Measurements from ENCODE around the gene RIMS4. TPM values are rescaled to one million over a fixed set of nuclear protein-coding genes. Genes with fewer than 3 reads are reported as not detected.

Gene RIMS4
- total and polyA plus RNA-seq, 2 of the 13 experiments (the other 11 are each of a cell fraction or from before 2014, with no cell fraction given), result 0.01 to 0.07 TPM

GRCh38 chr20:44743916-44744655 lies 66.3 kb downstream of the RIMS4 start:
- 42% methylated on average over 12 of the region's 12 CpGs for WGBS (ENCODE audit: low lambda C conversion rate)
- Histone ChIP-seq H3K4me3 (replicated peaks in 1 of 3; ENCODE audit: insufficient read depth in 1 of 3, low read depth in 2 of 3, low read length in 3 of 3) (no peak overlapping the region), H3K27me3 (ENCODE audit: control insufficient read depth in 1 of 2, insufficient read depth in 2 of 2, low read length in 2 of 2) (peaks cover 16 to 65% of the 10 kb centered on the region in 2 experiments), H3K27ac (ENCODE audit: extremely low read length, insufficient read depth, low read length) (no peak overlapping the region), H3K9me3 (ENCODE audit: low read length) (no peaks in the 10 kb centered on the region), H3K9ac (ENCODE audit: insufficient read depth, low read depth, low read length) (no peak overlapping the region), H4K20me1 (ENCODE audit: insufficient read depth, low read length) (0 out of 2 replicates have a peak, but pooled peaks cover 3% of the 10 kb centered on the region), H3K4me1 (ENCODE audit: insufficient read depth, low read length) (peaks cover 9% of the 10 kb centered on the region), H3K36me3 (replicated peaks in 1 of 2; ENCODE audit: control insufficient read depth in 1 of 2, insufficient read depth in 2 of 2, low read length in 2 of 2) (no peaks in the 10 kb centered on the region), H2AFZ (ENCODE audit: low read length) (no peak overlapping the region), H3K4me2 (ENCODE audit: low read depth, low read length) (no peak overlapping the region), H3K79me2 (ENCODE audit: insufficient read depth, low read length) (no peaks in the 10 kb centered on the region)
- TF ChIP-seq WIZ (CRISPR knock-in tag; IDR thresholded peaks at IDR 0.05) (no peak), ZNF234 (CRISPR knock-in tag; conservative IDR thresholded peaks at IDR 0.05) (no peak), PITX1 (CRISPR knock-in tag; IDR thresholded peaks at IDR 0.05) (no peak), ZNF256 (CRISPR knock-in tag; conservative IDR thresholded peaks at IDR 0.05) (no peak), PREB (CRISPR knock-in tag; IDR thresholded peaks at IDR 0.05) (no peak), SRSF9 (IDR thresholded peaks at IDR 0.05; ENCODE audit: borderline replicate concordance, insufficient read depth, low read depth, low read length, poor library complexity, severe bottlenecking) (no peak), ZNF580 (CRISPR knock-in tag; IDR thresholded peaks at IDR 0.05; ENCODE audit: borderline replicate concordance, low read depth) (no peak), MED8 (CRISPR knock-in tag; IDR thresholded peaks at IDR 0.05; ENCODE audit: insufficient replicate concordance) (no peak), ZNF513 (CRISPR knock-in tag; conservative IDR thresholded peaks at IDR 0.05) (no peak)
- DNase-seq (ENCODE audit: low spot score) (no peak), ATAC-seq (no peak), FAIRE-seq (no peak)
- ChIA-PET POLR2A (no interaction called here), CTCF (ENCODE audit: low intra/inter-chr PET ratio, low total read pairs) (no interaction called here)
- BruUV-seq (replicated peaks), result no TSS peak
- intact Hi-C loops (cut with micrococcal nuclease; ENCODE audit: unreplicated experiment) (no loop called here), in situ Hi-C loops (cut with HindIII; ENCODE audit: extremely low pct_ligation_motif_present, low pct_unique_long_range_greater_than_20kb) (loop anchor here (5.0 kb wide), 1 partner anchor 123 kb away; no protein-coding TSS in a partner anchor)
